NCI-H1105 (cell line): ENCODE results near the gene CACNA2D4.
"Not testable (repeated sequence)": the region's sequence is repeated elsewhere in the genome, so short reads cannot be mapped to it uniquely, and the experiment has no call there.

Source experiments
- DNase-seq: peaks from one replicate; lab custom pipeline; 2025; lab: John Stamatoyannopoulos, UW

Gene CACNA2D4

DNA sequence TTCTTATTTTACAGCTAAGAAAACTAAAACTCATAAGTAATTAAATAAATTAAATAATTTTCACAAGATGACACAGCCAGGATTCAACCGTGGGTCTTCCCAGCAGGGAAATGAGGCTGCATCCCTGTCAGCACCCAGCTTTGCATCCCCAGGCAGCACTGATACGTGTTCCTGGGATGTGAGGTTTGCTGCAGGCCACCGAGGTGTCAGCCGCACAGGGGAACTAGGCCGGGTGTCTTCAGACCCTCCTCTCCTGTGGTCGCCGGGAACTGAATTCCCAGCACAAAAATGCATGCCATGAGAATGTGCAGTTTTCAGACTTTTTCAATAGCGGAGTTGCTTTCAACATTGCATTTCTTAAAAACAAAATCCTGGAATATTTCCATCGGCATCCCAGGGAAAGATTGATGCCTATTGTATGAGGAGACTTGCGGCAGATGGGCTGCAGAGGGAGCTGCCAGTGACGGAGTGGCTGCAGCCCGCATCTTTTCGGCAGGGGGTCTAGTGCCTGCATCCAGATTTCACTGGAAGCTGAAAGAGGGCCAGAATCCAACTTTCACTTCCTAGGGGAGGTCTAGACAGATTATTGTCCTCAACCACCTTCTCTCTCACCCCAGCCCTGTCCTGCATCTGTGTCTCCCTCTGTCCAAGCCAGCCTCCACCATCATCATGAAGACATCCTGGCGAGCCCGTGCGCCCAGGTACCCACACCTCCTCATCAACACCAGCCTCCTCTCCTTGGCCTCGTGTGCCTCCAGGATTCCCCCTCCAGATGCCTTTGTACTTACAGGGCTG, 85.5 kb downstream of the CACNA2D4 start:
- DNase-seq: no peak

DNA sequence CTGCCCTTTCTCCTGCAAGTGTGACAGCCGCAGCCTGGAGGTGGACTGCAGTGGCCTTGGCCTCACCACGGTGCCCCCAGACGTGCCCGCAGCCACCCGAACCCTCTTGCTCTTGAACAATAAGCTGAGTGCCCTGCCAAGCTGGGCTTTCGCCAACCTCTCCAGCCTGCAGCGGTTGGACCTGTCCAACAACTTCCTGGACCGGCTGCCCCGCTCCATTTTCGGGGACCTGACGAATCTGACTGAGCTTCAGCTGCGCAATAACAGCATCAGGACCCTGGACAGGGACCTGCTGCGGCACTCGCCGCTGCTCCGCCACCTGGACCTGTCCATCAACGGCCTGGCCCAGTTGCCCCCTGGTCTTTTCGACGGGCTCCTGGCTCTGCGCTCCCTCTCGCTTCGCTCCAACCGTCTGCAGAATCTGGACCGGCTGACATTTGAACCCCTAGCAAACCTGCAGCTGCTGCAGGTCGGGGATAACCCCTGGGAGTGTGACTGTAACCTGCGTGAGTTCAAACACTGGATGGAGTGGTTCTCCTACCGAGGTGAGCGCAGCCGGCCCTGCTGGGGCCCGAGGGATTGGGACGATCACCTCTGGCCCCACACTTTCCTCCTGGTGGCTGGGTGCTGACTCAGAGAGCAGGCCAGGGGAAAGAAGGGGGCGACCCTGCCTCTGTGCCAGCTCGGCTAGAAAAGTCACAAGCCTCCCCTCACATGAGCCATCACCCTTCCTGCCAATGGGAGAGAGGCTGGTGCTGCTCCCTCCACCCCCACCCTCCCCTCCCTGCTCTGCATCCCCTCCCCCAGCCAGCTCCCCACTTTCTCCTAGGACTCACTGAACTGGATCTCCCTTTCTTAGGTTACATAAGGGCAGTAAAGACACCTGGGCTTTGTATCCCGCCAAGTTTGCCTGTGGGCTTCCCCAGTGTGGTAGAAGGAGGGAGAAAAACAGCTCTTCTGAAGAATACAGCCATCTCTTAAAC, 87.2 kb downstream of the CACNA2D4 start:
- no peak for DNase-seq

DNA sequence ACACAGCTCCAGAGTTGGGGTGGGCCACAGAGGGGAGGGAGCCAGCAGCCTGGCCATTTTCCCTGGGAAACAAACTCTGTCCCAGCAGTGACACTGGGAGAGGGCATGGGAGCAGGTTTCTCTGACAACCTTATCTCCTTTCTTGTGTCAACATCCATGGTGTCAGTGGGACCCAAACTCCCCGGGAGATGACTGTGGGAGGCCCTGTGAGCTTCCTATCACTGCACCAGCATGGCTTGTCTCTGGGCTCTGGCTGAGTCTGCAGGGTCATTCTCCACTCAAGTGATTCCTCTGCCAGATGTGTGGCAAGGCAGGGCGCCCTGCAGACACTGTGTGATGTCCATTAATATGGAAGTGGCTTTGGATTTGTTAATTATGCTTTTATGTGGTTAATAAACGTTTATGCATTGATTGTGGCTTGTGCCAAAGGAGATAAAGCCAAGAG, 88.0 kb downstream of the CACNA2D4 start:
- DNase-seq: no peak

DNA sequence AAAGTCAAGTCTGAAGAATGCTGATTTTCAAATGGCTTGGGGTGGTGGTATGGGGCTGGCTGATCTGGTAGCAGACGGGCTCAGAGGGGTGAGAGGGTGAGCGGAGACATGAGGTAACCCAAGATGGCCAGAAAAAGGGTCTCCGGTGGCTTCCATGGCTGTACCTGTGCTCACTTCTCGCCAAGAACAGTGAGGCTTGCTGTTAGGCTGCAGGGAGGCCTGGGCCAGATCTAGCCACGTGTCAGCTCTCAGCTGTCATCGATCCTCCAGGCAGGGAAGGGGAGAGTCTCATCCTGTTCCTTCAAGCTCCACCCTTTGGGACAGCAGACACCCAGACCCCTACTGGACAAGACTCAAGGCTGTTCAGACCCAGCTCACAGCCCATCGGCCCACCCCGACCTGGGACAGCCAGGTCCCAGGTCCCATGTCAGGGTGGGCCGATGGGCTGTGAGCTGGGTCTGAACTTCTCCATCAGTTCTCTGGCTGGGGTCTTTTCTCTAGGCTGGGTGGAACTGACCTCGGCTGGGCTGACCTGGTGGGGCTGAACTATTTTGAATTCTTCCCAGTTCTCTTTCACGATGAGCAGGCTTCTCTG, 89.0 kb downstream of the CACNA2D4 start:
- no peak for DNase-seq

DNA sequence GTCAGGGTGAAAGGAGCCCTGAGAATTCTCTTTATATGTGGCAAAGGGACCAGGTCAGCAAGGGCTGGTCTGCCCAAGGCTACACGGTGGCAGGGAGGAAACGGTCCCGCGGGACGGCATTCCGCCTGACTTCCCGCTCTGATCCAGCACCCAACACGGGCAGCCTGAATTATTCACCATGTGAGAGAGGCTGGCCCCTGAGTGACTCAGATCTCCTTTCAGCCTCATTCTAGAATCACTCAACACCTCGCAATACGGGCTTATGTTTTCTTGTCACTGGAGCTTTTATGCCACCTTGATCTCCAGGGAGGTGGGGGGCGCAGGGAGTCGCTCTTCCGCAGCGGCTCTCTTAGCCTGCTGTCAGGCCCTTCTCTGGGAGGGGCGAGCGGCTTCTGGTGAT, 89.6 kb downstream of the CACNA2D4 start:
- DNase-seq: no peak

DNA sequence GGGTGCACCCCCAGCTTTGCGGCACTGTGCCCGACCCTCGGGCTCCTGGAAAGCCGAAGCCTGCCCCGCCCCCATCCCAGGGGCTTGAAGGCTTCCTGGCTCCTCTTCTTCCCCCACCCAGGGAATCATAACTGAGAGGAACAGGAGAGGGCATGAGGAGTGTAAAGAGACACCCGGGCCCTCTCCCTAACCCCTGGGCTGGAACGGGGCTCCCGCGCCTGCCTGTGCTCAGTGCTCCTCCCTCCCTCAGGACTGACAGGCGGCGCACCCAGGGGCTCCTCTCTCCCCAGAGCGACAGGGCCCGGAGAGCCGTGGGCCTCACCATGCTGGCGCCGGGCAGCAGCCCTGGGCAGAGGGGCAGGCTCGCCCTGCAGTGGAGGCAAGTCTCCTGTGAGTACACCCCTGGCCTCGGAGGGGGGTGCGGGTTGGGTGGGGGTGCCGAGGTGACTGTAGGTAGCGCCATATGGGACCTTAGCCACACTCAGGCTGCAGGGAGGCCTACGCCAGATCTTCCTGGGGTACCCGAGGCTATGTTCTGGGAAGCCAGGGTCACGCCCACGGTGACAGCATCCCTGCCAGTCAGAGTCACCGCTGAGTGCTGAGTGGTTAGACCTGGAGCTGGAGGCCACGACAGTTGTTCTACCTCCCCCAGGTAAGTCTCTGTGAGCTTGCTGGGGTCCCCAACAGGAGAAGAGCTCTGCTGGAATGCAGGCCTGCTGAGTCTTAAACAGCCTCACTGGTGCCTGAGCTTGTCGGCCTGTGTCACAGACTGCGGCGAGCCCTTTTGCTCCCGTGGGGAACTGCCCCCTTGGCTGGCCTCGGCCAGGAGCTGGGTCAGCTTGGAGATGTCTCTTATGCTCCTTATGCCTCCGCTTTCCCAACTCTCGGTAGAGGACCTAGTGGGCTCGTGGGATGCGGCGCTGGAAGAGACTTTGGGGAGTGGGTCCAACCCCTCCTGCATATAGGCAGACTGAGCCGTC, 90.3 kb downstream of the CACNA2D4 start:
- DNase-seq: no peak

DNA sequence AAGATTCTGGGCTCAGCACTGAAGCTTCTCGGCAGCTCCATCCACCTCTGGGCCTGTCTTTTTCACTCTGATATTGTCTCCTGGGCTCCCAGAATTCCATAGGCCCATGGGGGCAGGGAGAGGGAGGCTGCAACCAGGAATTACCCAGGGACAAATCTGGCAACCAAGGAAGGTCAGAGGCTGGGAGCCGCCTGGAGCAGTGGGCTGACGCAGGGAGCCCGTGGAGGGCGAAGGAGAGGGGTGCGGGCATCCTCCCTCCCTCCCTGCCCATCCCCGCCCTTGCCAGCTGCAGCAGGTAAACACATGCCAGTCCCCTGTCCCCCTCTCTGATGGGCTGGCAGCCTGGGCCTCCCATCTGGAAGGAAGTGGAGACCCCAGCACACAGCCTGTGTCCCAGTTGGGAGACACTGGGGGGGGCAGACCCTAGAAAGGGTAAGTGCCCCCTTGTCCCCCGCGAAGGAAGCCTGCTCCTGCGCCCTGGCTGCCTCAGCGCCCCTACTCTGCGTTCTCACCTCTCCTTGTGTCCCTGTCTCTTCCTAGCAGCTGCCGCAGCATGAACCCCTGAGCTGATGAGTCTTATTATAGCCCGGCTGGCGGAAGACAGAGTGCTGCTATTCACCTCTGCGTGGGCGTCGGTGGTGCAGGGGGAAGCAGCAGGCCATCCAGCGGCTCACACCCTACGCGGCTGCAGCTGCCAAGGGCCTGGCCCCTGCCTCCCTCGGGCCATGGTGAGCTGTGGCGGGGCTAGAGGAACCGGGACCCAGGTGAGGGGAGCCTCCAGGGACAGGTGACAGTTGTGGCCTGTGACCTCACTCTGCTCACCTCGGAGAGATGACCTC, 91.4 kb downstream of the CACNA2D4 start:
- DNase-seq: no peak

DNA sequence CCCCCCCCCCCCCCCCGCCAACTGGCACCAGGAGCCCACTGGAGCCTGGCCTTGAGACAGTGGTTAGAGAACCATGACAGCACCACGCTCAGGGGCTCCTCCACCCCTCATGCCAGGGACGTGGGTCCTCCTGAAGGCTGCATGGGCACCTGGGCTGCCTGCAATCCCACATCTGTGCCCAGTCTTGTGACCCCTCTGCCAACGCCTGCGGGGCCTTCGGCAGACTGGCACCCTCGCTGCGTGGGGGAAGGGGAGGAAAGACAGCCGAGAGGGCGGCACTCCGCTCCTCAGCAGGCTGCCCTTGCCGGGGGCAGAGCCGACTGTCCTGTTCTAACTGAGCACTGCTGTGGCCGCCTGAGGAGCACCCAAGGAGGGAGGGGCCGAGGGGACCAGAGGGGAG, 92.1 kb downstream of the CACNA2D4 start:
- DNase-seq: no peak

DNA sequence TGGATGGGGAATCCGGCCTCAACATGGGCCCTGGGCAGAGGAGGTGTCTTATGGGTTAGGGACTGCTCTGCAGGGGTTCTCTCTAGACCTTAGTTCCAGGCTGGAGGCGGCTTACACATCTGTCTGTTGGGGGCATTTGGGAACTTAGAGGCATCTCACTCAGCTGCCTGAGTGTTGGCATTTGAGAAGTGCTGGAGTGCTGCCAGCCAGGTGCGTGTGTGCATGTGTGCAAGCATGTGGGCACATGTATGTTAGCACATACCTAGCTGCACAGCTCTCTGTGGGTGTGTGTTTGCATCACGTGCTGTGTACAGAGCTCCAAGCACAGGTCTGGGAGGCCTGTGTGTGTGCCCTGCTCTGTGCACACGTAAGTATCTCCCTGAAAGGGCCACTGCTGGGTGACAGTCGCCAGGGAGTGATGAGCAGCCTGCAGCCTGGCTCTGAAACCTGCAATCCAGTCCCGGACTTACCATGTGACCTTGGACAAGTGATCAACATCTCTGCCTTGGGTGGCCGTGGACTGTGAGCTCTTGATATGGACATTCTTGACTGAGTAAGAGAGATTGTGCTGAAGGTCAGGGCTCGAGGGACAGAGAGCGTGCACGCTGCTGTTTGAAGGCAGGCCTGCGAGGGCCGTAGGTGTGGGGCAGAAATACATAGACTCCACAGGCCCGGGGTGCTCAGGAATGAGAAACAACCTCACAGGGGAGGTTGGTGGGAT, 92.9 kb downstream of the CACNA2D4 start:
- no peak for DNase-seq

DNA sequence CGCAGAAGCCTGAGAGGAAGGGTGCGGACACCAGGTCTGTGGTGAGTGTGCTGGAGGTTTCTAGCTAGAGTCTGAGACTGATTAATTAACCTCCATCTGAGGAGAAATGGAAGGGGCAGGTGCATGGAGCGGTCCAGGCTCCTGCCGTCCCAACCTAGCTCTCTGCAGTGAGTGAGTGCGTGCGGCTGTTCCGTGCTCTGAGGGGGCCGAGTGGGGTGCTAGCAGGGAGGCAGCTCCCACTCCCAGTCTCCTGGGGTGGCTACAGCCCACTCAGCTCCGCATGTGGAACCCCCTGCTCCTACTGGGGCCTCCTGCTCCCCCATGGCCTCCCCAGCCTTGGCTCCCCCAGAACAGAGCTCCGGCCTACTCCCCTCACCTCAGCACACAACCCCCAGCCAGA, 95.2 kb downstream of the CACNA2D4 start:
- no peak for DNase-seq

DNA sequence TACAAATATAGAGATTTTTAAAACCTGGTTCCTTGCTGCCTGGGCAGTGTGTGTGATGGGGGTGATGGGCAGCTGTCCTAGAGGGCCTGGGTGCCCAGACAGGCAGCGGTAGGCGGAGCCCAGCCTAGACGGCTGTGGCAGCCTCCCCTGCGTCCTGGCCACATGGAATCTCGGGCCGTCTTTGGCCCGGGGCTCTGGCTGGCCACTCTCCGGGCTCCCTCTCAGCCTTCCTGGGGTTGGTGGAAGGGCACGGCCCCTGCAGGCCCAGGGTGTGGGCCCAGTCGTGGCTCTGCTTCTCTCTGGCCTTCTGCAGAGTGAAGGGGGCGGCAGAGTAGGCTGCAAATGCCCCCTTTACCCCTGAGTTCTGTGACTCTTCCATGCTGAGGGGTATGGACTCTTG, 95.8 kb downstream of the CACNA2D4 start:
- no peak for DNase-seq

DNA sequence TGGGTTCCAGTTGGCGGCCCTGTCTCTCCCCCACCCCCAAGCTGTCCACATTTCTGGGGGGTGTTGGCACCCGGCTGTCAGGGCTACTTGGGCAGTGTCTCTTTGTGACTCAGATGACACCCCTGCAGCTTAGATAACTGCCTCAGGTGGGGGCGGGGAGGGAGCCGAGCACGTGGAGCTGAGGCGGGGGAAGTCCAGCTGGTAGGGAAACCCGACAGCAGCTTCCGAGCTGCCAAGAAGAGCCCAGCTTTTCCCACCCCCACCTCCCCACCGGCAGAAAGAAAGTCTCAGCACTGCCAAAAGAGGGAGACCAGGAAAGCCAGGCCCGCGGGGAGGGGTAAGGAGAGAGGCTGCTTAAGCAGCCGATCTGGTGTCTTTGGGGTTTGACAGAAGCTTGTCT, 96.6 kb downstream of the CACNA2D4 start:
- no peak for DNase-seq

DNA sequence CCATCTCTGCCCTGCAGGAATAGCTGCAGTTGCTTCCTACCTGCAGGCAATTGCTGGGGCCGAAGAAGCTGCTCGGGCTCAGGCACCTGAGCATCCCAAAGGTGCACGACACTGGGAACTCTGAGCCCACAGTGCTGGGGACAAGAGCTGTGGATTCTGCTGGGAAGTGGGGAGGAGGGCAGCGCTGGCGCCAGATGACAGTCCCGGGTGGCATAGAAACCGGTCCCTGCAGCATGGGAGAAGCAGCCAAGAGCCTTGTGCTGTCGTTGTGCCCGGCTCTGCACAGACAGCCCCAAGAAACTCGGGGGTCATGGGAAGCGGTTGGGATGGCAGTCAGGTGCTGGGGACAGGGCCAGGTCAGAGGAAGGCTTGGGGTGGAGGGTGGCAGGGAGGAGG, 97.6 kb downstream of the CACNA2D4 start:
- DNase-seq: no peak

DNA sequence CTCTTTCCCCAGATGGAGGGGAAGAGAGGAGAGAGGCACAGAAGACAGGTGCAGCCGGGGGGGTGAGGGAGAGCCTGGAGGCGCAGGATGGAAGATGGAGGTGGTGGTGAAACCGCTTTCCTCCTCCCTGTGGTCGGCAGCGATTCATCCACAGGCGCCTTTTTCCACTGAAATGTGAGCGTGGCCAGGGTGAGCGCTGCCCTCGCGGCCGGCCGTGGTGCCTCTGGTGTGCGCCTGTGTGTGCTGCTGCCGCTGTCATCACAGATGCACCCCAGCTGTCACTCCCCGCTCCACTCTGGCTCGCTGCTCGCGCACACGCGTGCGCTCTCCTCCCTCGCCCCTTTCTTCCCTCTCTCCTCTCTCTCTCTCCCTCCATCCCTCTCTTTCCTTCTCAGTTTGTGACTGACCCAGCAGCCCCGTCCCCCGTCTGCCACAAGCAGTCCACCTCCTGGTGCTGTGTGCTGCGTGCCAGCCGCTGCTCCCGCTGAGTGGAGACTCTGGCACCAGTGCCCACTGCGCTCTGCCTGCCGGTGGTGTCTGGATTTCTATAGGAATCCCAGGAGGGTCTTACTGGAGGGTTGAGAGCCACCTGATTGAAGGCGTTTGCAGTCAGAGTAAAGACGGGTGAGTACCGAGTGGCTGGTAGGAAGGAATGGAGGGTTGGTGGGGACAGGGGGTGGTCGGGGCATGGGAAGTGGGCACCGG, 98.1 kb downstream of the CACNA2D4 start, which contains the start of gene LRTM2:
Gene LRTM2, plus strand, starts transcription at position 375 of the 705 bp plus-strand sequence. CDS start 7,584 bp downstream, outside the sequence.
- no peak for DNase-seq

DNA sequence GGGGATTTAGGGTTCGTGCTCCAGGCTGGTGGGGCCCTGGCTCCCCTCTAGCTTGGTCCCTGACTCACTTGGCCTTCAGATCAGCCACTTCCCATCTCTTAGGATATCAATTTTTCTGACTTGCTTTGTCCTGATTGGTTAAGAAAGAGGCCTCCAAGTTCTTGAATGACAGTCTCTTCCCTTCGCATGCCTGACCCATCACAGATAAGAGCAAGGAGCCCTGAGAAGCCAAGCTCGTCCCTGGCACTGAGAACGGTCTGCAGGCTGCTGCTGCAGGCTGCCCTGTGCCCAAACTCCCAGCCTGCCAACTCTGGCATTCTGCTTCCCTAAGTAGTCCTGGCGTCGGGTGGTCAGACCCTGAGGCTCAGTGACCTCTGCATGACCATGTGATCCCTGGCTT, 98.9 kb downstream of the CACNA2D4 start:
- DNase-seq: no peak

DNA sequence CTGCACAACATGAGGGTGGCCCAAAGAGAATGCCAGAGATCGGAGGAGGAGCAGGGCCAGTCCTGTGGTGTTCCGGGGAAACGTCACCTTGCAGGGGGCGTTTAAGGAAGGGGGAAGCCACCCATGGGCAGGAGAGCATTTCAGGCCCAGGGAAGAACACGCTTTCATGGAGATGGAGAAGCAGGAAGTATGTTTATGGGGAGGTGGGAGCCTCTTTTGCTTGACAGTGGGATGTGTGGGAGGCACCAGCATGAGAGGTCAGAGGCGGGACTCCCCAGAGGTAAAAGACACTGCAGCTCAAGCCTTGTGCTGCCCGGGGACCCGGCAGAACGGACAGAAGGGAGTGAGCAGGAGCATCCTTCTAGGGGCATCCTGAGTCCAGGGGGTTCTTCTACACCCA, 99.4 kb downstream of the CACNA2D4 start:
- DNase-seq: no peak

DNA sequence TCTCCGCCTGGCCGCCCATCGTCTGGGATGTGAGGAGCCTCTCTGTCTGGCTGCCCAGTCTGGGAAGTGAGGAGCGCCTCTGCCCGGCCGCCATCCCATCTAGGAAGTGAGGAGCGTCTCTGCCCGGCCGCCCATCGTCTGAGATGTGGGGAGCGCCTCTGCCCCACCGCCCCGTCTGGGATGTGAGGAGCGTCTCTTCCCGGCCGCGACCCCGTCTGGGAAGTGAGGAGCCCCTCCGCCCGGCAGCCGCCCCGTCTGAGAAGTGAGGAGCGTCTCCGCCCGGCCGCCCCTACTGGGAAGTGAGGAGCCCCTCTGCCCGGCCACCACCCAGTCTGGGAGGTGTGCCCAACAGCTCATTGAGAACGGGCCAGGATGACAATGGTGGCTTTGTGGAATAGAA, 100.5 kb downstream of the CACNA2D4 start:
- not testable (repeated sequence) for DNase-seq

DNA sequence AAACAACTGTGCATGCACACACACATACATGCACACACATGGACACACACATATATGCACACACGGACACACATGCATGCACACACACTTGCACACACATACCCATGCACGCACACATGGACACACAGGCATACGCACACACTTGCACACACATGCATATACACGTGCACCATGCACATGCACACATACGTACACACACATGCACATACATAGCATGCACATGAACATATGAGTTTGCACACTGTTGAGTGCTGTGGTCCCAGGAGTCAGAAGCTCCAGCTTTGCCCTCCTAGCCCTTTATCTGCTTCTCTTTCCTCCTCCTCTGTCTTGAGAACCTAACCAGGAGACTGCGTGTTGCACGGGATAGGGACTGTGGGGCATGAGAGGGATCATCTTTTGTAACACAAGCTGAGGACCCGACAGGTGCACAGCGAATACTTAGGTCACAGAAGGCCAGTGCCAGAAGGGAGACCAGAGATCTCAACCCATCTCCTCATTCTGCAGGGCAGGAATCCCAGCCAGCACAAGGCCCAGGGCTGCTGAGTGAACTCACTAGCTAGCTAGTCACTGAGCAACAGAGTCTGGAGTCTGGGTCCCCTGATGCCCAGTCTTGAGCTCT, 101.6 kb downstream of the CACNA2D4 start:
- no peak for DNase-seq
